Keratinocyte (primary cell): ENCODE data around the gene MAP3K8. TPM values are rescaled to one million over a fixed set of nuclear protein-coding genes. Genes with fewer than 3 reads are reported as not detected.
A peak's percentile ranks its signal among the peaks of the same experiment; 100 is the strongest.

Source experiments
- DNase-seq: peaks from one replicate; pipeline ENCODE4 v3.0.0-alpha.2; 2011; ENCODE audit warnings: low read depth, missing footprints, low spot score
- FAIRE-seq: peaks from 2 replicates; lab custom pipeline; 2011; peaks lifted over from hg19 to GRCh38; lab: Jason Lieb, UNC
- H2AFZ ChIP-seq: 2 replicates; pipeline ENCODE4 v1.6.0; 2012; ENCODE audit warnings: low read length, control low read depth, inconsistent platforms; ENCODE audit not compliant: control insufficient read depth
- H3K27ac ChIP-seq: 2 replicates; pipeline ENCODE4 v1.5.1; 2011; ENCODE audit warnings: low read length; ENCODE audit not compliant: control insufficient read depth, insufficient read depth
- H3K27me3 ChIP-seq: 3 replicates; pipeline ENCODE4 v1.6.0; 2011; ENCODE audit warnings: low read length; ENCODE audit not compliant: control insufficient read depth, insufficient read depth; ENCODE audit errors: extremely low read depth
- H3K36me3 ChIP-seq, 2 experiments: 2 replicates in 1 of 2; 3 replicates in 1 of 2; pipeline ENCODE4 v1.5.1; 2011; ENCODE audit warnings: low read length in 2 of 2, mild to moderate bottlenecking in 1 of 2; ENCODE audit not compliant: control insufficient read depth in 2 of 2, insufficient read depth in 2 of 2; ENCODE audit errors: extremely low read depth in 1 of 2
- H3K4me1 ChIP-seq: 3 replicates; pipeline ENCODE4 v1.5.1; 2011; ENCODE audit warnings: low read length; ENCODE audit not compliant: control insufficient read depth, insufficient read depth; ENCODE audit errors: extremely low read depth
- H3K4me2 ChIP-seq: 3 replicates; pipeline ENCODE4 v1.6.0; 2011; ENCODE audit warnings: low read depth, low read length; ENCODE audit not compliant: control insufficient read depth, insufficient read depth; ENCODE audit errors: extremely low read depth
- H3K4me3 ChIP-seq, 3 experiments: fragments of 200-600 bp in 1 of 3; sonication (generic) in 1 of 3; 2 replicates in 2 of 3; 3 replicates in 1 of 3; pipeline ENCODE4 v1.5.1; 2011 to 2016; ENCODE audit warnings: low read length in 3 of 3, mild to moderate bottlenecking in 3 of 3, control low read depth in 2 of 3, inconsistent platforms in 1 of 3, low read depth in 1 of 3, mixed read lengths in 1 of 3, mixed run types in 1 of 3, moderate library complexity in 1 of 3; ENCODE audit not compliant: control insufficient read depth in 2 of 3, insufficient read depth in 2 of 3; ENCODE audit errors: extremely low read depth in 1 of 3
- H3K79me2 ChIP-seq: 2 replicates; pipeline ENCODE4 v1.6.0; 2012; ENCODE audit warnings: low read length; ENCODE audit not compliant: control insufficient read depth, insufficient read depth
- H3K9ac ChIP-seq: 3 replicates; pipeline ENCODE4 v1.6.0; 2011; ENCODE audit warnings: low read length; ENCODE audit not compliant: control insufficient read depth, insufficient read depth; ENCODE audit errors: extremely low read depth
- H3K9me1 ChIP-seq: 3 replicates; pipeline ENCODE4 v1.6.0; 2011; ENCODE audit warnings: low read length; ENCODE audit not compliant: control insufficient read depth, insufficient read depth; ENCODE audit errors: extremely low read depth
- H3K9me3 ChIP-seq: 2 replicates; pipeline ENCODE4 v1.5.1; 2012; ENCODE audit warnings: low read depth, low read length; ENCODE audit not compliant: control insufficient read depth
- H4K20me1 ChIP-seq: 3 replicates; pipeline ENCODE4 v1.6.0; 2011; ENCODE audit warnings: low read length; ENCODE audit not compliant: control insufficient read depth, insufficient read depth; ENCODE audit errors: extremely low read depth
- EZH2 ChIP-seq: IDR thresholded peaks from one replicate; pipeline ENCODE4 v1.6.1; 2012; ENCODE audit warnings: inconsistent platforms, mild to moderate bottlenecking, low read length, moderate library complexity
- dilution Hi-C: fragments of 300-500 bp; cut with MboI; formaldehyde crosslinking; loops from one replicate; pipeline ENCODE4 v1.7.0; 2020; ENCODE audit warnings: low sequenced_read_pairs; ENCODE audit not compliant: extremely low pct_ligation_motif_present
- polyA plus RNA-seq, 5 experiments: library from polyadenylated mRNA; depleted of rRNA in 3 of 5; stranded (reverse) in 3 of 5; stranded (forward) in 1 of 5; unstranded in 1 of 5; fragments of >200 nt; gene quantifications; 1 replicate in 1 of 5; 2 replicates in 3 of 5; 3 replicates in 1 of 5; pipeline versions ENCODE4 v1.2.1 to v1.2.3, GENCODE V29; 2011 to 2012; ENCODE audit warnings: missing spikeins in 2 of 5, low read depth in 1 of 5, low replicate concordance in 1 of 5
- TF ChIP-seq, protein P1 (sequence below), 3 experiments: IDR thresholded peaks in 1 of 3; conservative IDR thresholded peaks in 1 of 3; optimal IDR thresholded peaks in 1 of 3; 2 replicates in 2 of 3; 3 replicates in 1 of 3; pipeline versions ENCODE3 to v1.5.1; 2011; ENCODE audit warnings: low read length in 3 of 3, mild to moderate bottlenecking in 3 of 3, moderate library complexity in 2 of 3, control low read depth in 1 of 3, inconsistent platforms in 1 of 3; ENCODE audit not compliant: insufficient read depth in 2 of 3; ENCODE audit errors: extremely low read depth in 1 of 3

The MAP3K8 gene
- polyA plus RNA-seq, 1 donor (not counting 4 experiments of a cell fraction or from before 2014, with no cell fraction given), result 4.9 TPM

DNA sequence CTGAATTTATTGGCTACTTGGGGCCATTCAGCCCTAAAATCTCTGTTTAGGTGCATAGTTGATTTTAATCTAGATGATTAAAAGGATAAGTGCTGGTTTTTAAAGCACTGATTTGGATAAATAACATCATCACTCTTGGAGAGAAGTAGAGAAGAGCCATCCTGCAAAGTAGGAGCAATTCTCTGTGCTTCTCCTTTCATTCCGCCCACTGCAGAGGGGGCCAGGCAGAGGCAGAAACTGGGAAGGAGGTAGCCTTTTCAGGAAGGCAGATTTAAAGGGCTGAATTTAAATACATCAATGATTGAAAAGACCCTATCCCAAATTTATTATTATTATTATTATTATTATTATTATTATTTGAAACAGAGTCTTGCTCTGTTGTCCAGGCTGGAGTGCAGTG, 14.1 kb downstream of the MAP3K8 start:
- Histone ChIP-seq H3K9me3 (no peaks in the 10 kb centered on the region), H3K9ac (no peak overlapping the region), H3K4me2 (peak overlapping the region; percentile 72), H3K27ac (peak overlapping the region; percentile 29), H3K79me2 (no peaks in the 10 kb centered on the region), H3K4me1 (peaks cover 15% of the 10 kb centered on the region), H3K36me3 (no peaks in the 10 kb centered on the region), H3K27me3 (no peaks in the 10 kb centered on the region), H3K9me1 (no peaks in the 10 kb centered on the region), H3K4me3 (no peak overlapping the region), H4K20me1 (no peaks in the 10 kb centered on the region), H2AFZ (no peak overlapping the region)
- FAIRE-seq, result no peak
- TF ChIP-seq, protein P1, sequence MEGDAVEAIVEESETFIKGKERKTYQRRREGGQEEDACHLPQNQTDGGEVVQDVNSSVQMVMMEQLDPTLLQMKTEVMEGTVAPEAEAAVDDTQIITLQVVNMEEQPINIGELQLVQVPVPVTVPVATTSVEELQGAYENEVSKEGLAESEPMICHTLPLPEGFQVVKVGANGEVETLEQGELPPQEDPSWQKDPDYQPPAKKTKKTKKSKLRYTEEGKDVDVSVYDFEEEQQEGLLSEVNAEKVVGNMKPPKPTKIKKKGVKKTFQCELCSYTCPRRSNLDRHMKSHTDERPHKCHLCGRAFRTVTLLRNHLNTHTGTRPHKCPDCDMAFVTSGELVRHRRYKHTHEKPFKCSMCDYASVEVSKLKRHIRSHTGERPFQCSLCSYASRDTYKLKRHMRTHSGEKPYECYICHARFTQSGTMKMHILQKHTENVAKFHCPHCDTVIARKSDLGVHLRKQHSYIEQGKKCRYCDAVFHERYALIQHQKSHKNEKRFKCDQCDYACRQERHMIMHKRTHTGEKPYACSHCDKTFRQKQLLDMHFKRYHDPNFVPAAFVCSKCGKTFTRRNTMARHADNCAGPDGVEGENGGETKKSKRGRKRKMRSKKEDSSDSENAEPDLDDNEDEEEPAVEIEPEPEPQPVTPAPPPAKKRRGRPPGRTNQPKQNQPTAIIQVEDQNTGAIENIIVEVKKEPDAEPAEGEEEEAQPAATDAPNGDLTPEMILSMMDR (optimal IDR thresholded peaks at IDR 0.05 in 1 of 3, IDR thresholded peaks at IDR 0.05 in 1 of 3, conservative IDR thresholded peaks at IDR 0.05 in 1 of 3; ENCODE audit: extremely low read depth in 1 of 3, insufficient read depth in 2 of 3, low read length in 3 of 3), result no peak
- TF ChIP-seq EZH2, result no peak
- dilution Hi-C loops, result no loop called here
- no peak for DNase-seq

- TF ChIP-seq, protein P1 (optimal IDR thresholded peaks at IDR 0.05 in 1 of 3, IDR thresholded peaks at IDR 0.05 in 1 of 3, conservative IDR thresholded peaks at IDR 0.05 in 1 of 3; ENCODE audit: extremely low read depth in 1 of 3, insufficient read depth in 2 of 3, low read length in 3 of 3), result no peak
- no peak for TF ChIP-seq EZH2
- no peak overlapping the region for H2AFZ ChIP-seq
Observed at GRCh38 chr10:30453764-30454527, 20.0 kb downstream of the MAP3K8 start.

More at GRCh38 chr10:30453764-30454527, 20.0 kb downstream of the MAP3K8 start:
- Histone ChIP-seq H3K9me3 (no peaks in the 10 kb centered on the region), H3K4me3 (no peak overlapping the region), H4K20me1 (no peaks in the 10 kb centered on the region), H3K4me2 (no peak overlapping the region), H3K27me3 (no peaks in the 10 kb centered on the region), H3K27ac (no peak overlapping the region), H3K9me1 (no peaks in the 10 kb centered on the region), H3K4me1 (no peaks in the 10 kb centered on the region), H3K79me2 (no peaks in the 10 kb centered on the region), H3K36me3 (peaks cover 0 to 2% of the 10 kb centered on the region in 2 experiments), H3K9ac (no peak overlapping the region)
- no peak for DNase-seq
- dilution Hi-C loops, result no loop called here
- no peak for FAIRE-seq
